ENCODE results near the gene FOXI1.

The FOXI1 gene

DNA sequence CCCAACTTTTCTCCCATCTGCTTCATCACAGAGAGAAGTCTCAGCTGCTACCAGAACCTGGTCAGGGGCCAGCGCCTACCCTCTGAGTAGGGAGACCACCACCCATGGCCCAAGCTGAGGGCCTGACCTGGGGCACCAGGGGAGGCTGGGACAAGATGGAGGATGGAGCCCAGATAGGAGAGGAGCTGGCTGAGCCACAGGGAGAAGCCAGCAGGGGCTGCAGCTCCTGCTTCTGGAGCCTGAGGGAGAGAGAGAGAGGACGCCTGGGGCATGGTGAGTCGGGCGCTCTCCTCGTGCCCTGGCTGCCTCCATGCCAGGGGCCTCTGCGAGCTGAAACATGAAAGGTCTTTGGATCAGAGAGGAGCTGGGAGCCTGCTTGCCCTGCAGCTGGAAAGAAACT lies 1.4 kb upstream of the FOXI1 start:
- no peaks in the 10 kb centered on the region for H3K36me3 ChIP-seq (ENCODE audit: insufficient read depth, low read length)
- H3K27me3 ChIP-seq (ENCODE audit: insufficient read depth, low read length), result peaks cover 4% of the 10 kb centered on the region; the same call in 1 of the 2 replicates
- no peak overlapping the region for H3K4me3 ChIP-seq (ENCODE audit: low read depth, low read length, poor library complexity, severe bottlenecking)
- H3K9ac ChIP-seq (ENCODE audit: low read length), result no peak overlapping the region
- H3K4me1 ChIP-seq (ENCODE audit: insufficient read depth, low read length, severe bottlenecking), result no peaks in the 10 kb centered on the region
- H4K20me1 ChIP-seq (ENCODE audit: insufficient read depth, low read length), result no peaks in the 10 kb centered on the region
- no peaks in the 10 kb centered on the region for H3K9me2 ChIP-seq (ENCODE audit: low read depth, low read length)
- no peaks in the 10 kb centered on the region for H3K79me2 ChIP-seq (ENCODE audit: insufficient read depth, low read length)
- H2AFZ ChIP-seq (ENCODE audit: low read length), result no peak overlapping the region
- no peak overlapping the region for H3K4me2 ChIP-seq (ENCODE audit: low read length)
- H3K27ac ChIP-seq (ENCODE audit: low read depth, low read length, poor library complexity, severe bottlenecking), result no peak overlapping the region
- H3K9me3 ChIP-seq (ENCODE audit: low read length), result no peaks in the 10 kb centered on the region
- TF ChIP-seq, protein P1, sequence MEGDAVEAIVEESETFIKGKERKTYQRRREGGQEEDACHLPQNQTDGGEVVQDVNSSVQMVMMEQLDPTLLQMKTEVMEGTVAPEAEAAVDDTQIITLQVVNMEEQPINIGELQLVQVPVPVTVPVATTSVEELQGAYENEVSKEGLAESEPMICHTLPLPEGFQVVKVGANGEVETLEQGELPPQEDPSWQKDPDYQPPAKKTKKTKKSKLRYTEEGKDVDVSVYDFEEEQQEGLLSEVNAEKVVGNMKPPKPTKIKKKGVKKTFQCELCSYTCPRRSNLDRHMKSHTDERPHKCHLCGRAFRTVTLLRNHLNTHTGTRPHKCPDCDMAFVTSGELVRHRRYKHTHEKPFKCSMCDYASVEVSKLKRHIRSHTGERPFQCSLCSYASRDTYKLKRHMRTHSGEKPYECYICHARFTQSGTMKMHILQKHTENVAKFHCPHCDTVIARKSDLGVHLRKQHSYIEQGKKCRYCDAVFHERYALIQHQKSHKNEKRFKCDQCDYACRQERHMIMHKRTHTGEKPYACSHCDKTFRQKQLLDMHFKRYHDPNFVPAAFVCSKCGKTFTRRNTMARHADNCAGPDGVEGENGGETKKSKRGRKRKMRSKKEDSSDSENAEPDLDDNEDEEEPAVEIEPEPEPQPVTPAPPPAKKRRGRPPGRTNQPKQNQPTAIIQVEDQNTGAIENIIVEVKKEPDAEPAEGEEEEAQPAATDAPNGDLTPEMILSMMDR (IDR thresholded peaks at IDR 0.05; ENCODE audit: low read length), result no peak
- TF ChIP-seq EZH2 (IDR thresholded peaks at IDR 0.05; ENCODE audit: borderline replicate concordance, low read length), result no peak
- no peaks in the 10 kb centered on the region for H3F3A ChIP-seq (ENCODE audit: insufficient read depth, low read length)

DNA sequence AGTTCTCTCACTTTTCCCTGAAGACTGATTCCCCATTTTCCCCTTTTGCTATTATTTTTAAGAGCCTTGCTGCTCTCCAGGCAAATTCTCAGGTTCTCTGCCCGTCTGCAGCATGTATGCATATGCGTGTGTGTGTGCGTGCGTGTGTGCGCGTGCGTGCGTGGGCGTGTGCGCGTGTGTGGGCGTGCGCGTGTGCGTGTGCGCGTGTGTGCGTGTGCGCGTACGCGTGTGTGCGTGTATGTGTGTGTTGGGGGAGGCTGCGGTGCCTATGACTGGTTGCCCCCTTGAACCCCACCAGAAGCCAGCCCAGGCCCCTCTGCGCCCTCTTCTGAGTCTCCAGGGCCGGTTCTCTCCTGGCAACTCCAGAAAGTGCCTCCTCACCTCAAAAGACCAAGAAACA lies 987 bp upstream of the FOXI1 start:
- no peaks in the 10 kb centered on the region for H4K20me1 ChIP-seq (ENCODE audit: insufficient read depth, low read length)

DNA sequence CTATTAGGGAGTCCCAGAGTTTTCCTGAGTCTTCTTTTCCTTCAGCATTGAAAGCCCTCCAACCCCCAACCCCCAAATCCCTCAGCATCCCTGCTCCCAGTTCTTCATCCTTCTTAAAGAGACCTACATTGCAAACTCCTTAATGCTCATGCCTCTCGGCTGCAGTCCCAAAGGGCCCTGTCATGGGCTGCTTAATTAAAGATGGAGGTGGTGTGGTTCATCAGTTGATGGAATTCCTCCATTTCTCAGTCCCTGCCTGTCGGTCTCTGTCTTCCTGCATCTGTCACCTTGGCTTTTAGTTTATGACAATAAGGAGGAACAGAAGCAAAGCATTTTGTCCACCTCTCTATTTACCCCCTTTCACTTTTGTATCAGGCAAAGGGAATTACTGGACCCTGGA lies 2.0 kb downstream of the FOXI1 start:
- Histone ChIP-seq H2AFZ (ENCODE audit: low read length) (no peak overlapping the region), H3K4me1 (ENCODE audit: insufficient read depth, low read length, severe bottlenecking) (no peaks in the 10 kb centered on the region), H3K27me3 (ENCODE audit: insufficient read depth, low read length) (peaks cover 7% of the 10 kb centered on the region; the same call in 1 of the 2 replicates), H3K4me2 (ENCODE audit: low read length) (no peak overlapping the region), H3K9ac (ENCODE audit: low read length) (no peak overlapping the region), H3K27ac (ENCODE audit: low read depth, low read length, poor library complexity, severe bottlenecking) (no peak overlapping the region), H3K4me3 (ENCODE audit: low read depth, low read length, poor library complexity, severe bottlenecking) (no peak overlapping the region), H3K9me2 (ENCODE audit: low read depth, low read length) (no peaks in the 10 kb centered on the region), H3K79me2 (ENCODE audit: insufficient read depth, low read length) (no peaks in the 10 kb centered on the region), H4K20me1 (ENCODE audit: insufficient read depth, low read length) (no peaks in the 10 kb centered on the region), H3K36me3 (ENCODE audit: insufficient read depth, low read length) (no peaks in the 10 kb centered on the region), H3F3A (ENCODE audit: insufficient read depth, low read length) (no peaks in the 10 kb centered on the region), H3K9me3 (ENCODE audit: low read length) (no peaks in the 10 kb centered on the region)
- TF ChIP-seq, protein P1 (IDR thresholded peaks at IDR 0.05; ENCODE audit: low read length), result no peak
- TF ChIP-seq EZH2 (IDR thresholded peaks at IDR 0.05; ENCODE audit: borderline replicate concordance, low read length), result no peak

More for the DNA sequence above, 987 bp upstream of the FOXI1 start:
- Histone ChIP-seq H3K9me3 (ENCODE audit: low read length) (no peaks in the 10 kb centered on the region), H3F3A (ENCODE audit: insufficient read depth, low read length) (no peaks in the 10 kb centered on the region), H2AFZ (ENCODE audit: low read length) (no peak overlapping the region), H3K9me2 (ENCODE audit: low read depth, low read length) (no peaks in the 10 kb centered on the region), H3K27ac (ENCODE audit: low read depth, low read length, poor library complexity, severe bottlenecking) (no peak overlapping the region), H3K4me1 (ENCODE audit: insufficient read depth, low read length, severe bottlenecking) (no peaks in the 10 kb centered on the region), H3K4me3 (ENCODE audit: low read depth, low read length, poor library complexity, severe bottlenecking) (no peak overlapping the region), H3K9ac (ENCODE audit: low read length) (no peak overlapping the region), H3K4me2 (ENCODE audit: low read length) (no peak overlapping the region), H3K27me3 (ENCODE audit: insufficient read depth, low read length) (peaks cover 5% of the 10 kb centered on the region; the same call in 1 of the 2 replicates), H3K36me3 (ENCODE audit: insufficient read depth, low read length) (no peaks in the 10 kb centered on the region), H3K79me2 (ENCODE audit: insufficient read depth, low read length) (no peaks in the 10 kb centered on the region)
- TF ChIP-seq, protein P1 (IDR thresholded peaks at IDR 0.05; ENCODE audit: low read length), result no peak
- no peak for TF ChIP-seq EZH2 (IDR thresholded peaks at IDR 0.05; ENCODE audit: borderline replicate concordance, low read length)

All from OCI-LY1 (cell line).